ENCODE measurements around the gene NPAS2.

Gene NPAS2

GRCh38 chr2:100976061-100976460 is 156.1 kb downstream of the NPAS2 start:
- no peak for DNase-seq

GRCh38 chr2:100976645-100977391 is 156.9 kb downstream of the NPAS2 start:
- DNase-seq: no peak

- no peak for DNase-seq
These were observed 157.6 kb downstream of the NPAS2 start for GRCh38 chr2:100977511-100977910.

GRCh38 chr2:100978582-100979191 is 158.7 kb downstream of the NPAS2 start:
- no peak for DNase-seq

- no peak for DNase-seq
These were observed 160.1 kb downstream of the NPAS2 start for GRCh38 chr2:100980046-100980445.

GRCh38 chr2:100981011-100981410 is 161.1 kb downstream of the NPAS2 start:
- DNase-seq: no peak

GRCh38 chr2:100982431-100982861 is 162.5 kb downstream of the NPAS2 start:
- no peak for DNase-seq

GRCh38 chr2:100983201-100983600 is 163.3 kb downstream of the NPAS2 start:
- DNase-seq: no peak

GRCh38 chr2:100983684-100984310 is 163.9 kb downstream of the NPAS2 start:
- no peak for DNase-seq

GRCh38 chr2:100984892-100985307 is 165.0 kb downstream of the NPAS2 start:
- DNase-seq: peak; percentile 78 to 81

- no peak for DNase-seq
These were observed 166.2 kb downstream of the NPAS2 start for GRCh38 chr2:100986157-100986556.

- no peak for DNase-seq
These were observed 167.6 kb downstream of the NPAS2 start for GRCh38 chr2:100987536-100987935.

GRCh38 chr2:100987974-100988373 is 168.0 kb downstream of the NPAS2 start:
- no peak for DNase-seq

- no peak for DNase-seq
These were observed 168.9 kb downstream of the NPAS2 start for GRCh38 chr2:100988630-100989417.

- no peak for DNase-seq
These were observed 169.7 kb downstream of the NPAS2 start for GRCh38 chr2:100989666-100990065.

GRCh38 chr2:100990166-100990565 is 170.2 kb downstream of the NPAS2 start:
- DNase-seq: no peak

GRCh38 chr2:100990650-100991403 is 170.9 kb downstream of the NPAS2 start:
- DNase-seq: no peak

GRCh38 chr2:100991404-100991773 is 171.4 kb downstream of the NPAS2 start:
- no peak for DNase-seq

- no peak for DNase-seq
These were observed 172.3 kb downstream of the NPAS2 start for GRCh38 chr2:100992262-100992661.

GRCh38 chr2:100993294-100993693 is 173.4 kb downstream of the NPAS2 start:
- no peak for DNase-seq

GRCh38 chr2:100995309-100996075 is 175.6 kb downstream of the NPAS2 start:
- DNase-seq: no peak

All from activated T-cell treated with anti-CD3 and anti-CD28 coated beads, Interleukin-2, amount 50 U/mL, for 48 hours (primary cell).